HG03064 (cell line): ENCODE results near the gene AZIN2.

Experiments
- ATAC-seq: cut with Tn5 transposase; IDR thresholded peaks from one replicate; pipeline ENCODE4 v1.9.1; 2021; ENCODE audit warnings: low read depth; ENCODE audit not compliant: unreplicated experiment

Gene AZIN2

GRCh38 chr1:33149453-33150190 is 68.7 kb downstream of the AZIN2 start:
- ATAC-seq: no peak

- ATAC-seq: no peak
Observed at GRCh38 chr1:33150522-33150921, 69.6 kb downstream of the AZIN2 start.

DNA sequence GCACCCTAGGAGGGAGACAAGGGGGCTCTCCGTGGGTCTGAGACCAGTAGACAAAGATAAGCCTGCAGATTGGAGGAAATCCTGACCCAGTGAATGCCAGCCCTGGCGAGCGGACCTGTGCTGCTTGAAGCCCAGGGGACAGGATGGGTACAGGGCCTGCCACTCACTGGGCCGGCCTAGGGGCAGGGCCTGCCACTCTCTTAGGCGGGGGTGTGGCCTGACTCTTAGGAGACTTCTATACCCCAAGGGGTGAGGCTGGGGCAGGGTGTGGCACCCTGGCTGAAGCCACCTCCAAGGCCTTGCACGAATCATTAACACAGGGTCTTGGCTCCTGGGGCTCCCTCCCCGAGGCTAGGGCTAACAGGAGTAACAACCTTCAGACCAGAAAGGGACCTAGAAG is 70.2 kb downstream of the AZIN2 start:
- no peak for ATAC-seq

GRCh38 chr1:33152685-33153432 is 71.9 kb downstream of the AZIN2 start:
- no peak for ATAC-seq

- ATAC-seq: no peak
Observed at GRCh38 chr1:33153650-33154049, 72.7 kb downstream of the AZIN2 start.

GRCh38 chr1:33155877-33156538 is 75.1 kb downstream of the AZIN2 start:
- ATAC-seq: no peak

DNA sequence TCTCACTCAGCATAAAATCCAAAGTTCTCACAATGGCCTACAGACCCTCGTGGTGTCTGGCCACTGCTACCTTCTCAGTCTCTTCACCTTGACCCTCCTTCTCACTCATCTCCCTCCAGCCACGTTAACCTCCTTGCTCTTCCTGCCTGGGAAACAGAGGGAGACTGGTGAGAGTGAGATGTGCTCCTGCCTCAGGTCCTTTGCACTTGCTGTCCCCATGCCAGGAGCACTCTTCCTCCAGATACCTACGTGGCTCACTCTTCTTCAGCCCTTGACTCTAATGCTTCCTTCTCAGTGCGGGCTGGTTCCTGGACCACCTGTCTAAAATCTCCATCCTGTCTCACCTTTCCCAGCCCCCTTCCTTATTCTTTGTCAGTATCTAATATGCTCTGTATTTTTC is 76.2 kb downstream of the AZIN2 start:
- ATAC-seq: no peak

DNA sequence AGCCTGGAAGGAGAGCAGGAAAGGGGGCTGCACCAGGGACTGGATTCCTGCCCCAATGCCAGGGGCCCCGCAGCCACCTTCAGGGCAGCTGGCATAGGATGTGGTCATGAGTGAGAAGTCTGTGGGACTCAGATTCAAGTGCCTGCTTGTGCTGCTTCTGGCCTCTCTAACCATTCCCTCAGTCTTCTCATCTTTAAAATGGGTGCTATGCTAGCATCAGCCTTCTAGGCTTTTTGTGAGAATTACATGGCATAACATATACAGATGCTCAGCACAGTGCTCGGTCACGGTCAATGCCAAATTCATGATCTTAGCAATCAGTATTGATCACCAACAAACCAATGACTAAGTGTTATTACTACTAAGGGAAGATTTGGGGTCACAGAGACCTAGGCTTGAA is 77.4 kb downstream of the AZIN2 start:
- no peak for ATAC-seq

DNA sequence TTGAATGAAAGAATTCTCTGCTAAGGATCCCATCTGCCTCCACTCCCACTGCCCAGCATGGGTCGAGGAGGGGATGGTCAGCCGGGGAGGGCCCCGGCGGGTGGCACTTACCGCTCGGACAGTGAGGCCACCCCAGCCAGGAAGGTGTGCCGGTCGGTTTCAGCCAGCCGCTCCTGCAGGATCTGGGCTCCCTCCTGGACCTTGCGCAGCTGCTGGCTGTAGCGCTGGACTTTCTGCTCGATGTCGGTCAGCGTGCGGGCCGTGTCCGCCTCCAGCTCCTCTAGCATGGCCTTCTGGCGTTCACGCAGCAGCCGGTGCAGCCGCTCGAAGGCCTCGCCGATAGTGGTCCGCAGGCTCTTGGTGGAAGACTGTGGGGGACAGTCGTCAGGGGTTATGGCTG is 78.6 kb downstream of the AZIN2 start:
- ATAC-seq: no peak

GRCh38 chr1:33161061-33161681 is 80.2 kb downstream of the AZIN2 start:
- ATAC-seq: no peak

DNA sequence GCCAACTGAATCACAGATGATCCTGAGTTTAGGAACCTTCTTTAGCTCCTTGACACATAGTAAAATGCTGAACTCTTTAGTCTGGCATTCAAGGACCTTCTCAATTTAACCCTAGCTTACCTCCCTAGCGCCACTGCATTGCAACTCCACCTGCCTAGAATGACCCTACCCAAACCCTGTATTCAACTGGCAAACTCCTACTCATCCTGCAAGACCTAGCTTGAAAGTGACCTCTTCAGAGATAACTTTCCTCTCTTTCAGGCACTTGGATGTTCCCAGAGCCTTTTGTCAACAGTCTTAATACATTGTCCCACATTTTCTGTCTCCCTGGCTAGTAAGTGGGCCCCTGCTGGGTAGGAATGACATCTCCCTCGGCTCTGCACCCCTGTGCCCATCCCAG is 81.2 kb downstream of the AZIN2 start:
- no peak for ATAC-seq

GRCh38 chr1:33163621-33164519 is 82.9 kb downstream of the AZIN2 start:
- no peak for ATAC-seq

DNA sequence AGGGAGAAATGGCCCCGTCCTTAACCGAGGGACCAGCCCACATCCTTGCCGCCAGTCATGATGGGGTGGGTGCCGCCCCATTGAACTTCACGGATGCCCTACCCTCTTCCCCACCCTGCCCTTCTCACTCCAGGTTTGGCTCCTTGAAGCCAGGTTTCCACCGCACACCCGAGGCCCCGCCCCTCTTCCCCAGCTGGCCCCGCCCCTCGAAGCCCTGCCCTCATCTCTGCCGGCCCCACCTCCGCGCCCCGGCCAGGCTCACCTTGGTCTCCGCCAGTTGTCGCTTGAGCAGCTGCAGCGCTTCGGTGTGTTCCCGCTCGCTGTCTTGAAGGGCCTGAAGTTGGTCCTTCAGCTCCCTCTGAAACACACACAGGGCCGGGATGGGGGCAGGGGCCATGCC is 84.3 kb downstream of the AZIN2 start:
- no peak for ATAC-seq

DNA sequence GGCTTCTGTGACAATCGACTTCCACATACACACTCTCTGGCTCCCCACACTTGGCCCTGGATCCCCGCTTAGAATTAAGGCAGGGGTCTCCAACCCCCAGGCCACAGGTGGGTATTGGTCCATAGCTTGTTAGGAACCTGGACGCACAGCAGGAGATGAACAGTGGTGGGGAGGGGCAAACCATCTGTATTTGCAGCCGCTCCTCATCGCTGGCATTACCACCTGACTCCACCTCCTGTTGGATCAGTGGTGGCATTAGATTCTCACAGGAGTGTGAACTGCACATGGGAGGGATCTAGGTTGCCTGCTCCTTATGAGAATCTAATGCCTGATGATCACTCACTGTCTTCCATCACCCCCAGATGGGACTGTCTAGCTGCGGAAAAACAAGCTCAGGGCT is 84.9 kb downstream of the AZIN2 start:
- ATAC-seq: no peak

DNA sequence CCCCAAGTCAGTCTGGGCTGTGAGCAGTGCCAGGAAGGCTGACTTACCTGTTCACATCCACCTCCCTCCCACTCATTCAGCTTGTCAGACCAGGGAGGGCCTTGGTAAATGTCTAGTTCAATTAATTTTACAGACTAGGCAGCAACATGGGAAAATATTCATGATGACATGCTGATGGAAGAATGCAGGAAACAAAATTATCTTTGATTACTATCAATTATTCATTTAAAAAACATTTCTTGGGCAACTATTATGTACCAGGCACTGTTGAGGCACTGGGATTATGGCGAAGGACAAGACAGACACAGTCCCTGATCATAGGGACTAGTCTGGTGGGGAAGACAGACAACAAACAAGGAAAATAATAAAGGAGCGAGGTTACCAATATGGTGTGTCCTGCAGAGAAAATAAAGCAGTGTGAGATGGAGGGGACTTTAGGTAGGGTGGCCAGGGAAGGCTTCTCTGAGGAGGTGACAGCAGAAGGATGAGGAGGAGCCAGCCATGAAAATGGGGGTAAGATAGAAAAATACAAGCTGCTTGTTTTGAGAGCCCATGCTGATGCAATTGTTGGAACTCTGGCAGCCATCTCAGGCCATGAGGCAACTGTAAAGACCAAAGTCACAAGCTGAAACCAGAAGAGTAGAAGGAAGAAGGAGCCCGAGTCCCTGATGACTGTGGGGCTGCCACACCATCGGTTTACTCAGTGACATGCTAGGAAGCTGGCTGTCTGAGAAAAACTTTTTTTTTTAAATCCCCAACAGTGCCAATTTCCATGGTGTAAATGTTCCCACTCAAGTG is 86.9 kb downstream of the AZIN2 start:
- no peak for ATAC-seq

DNA sequence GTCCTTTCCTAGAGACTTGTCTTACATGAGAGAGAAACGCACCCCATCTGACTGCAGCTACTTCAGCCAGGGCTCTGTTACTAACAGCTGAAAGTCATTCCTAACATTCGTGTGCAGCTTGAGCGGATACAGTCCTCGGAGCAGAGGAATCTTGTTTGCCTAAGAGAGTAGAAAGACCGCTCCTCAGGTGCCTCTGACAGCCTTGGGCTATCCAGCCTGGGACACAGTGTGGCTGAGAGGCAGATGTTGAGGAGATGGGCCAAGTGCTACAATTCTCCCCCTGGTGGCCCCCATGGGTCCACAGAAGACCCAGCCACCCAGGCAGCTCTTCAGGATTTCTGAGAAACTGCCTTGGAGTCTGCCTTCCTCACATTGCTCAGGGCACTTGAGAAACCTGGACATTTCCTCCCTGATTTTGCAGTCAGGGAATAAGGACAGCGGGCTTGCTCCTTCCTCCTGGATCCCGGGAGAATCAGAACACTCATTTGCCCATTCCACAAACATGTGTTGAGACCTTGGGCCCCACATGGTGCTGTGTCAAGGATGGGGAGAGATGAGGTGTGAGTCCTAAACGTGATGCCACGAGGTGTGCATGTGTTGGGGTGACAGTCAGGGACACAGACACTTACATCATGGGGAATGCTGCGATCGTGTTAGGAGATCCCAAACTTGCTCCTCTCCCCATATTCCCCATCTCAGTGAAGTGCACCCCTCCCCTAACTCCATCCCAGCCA is 87.8 kb downstream of the AZIN2 start:
- no peak for ATAC-seq

DNA sequence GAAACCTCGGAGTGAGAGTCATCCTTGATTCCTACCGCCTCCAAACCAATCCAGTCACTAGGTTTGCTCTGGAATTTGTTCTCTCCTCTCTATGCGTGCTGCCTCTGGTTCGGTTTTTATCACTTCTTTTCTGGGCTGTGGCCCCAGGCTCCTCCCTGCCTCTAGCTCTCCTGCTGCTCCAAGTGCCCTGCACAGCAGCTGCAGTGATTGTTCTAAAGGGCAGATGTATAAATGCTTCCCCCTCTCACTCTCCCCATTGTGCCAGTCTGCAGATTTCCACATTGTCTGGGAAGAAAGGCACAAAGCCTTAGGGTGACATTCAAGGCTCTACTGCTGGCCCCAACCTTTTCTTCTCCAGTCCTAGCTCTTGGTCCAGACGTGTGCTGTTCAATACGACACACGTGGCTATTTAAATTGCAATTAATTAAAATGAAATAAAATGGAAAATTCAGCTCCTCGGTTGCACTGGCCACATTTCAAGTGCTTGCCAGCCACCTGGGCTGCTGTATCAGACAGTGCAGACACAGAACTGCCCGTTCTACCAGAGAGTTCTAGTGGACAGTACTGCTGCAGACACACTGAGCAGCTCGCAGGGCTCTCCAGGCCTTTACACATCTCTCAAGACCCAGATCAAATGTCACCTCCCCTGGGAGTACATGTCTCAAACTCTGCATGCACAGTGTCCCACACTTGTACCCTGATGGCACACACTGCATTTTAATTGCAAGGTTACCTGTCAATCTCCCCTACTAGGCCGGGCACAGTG is 88.5 kb downstream of the AZIN2 start:
- ATAC-seq: no peak
